Fibroblast of the conjunctiva (primary cell): ENCODE measurements around the gene PCDHGA10.
"Not testable (repeated sequence)": the region's sequence is repeated elsewhere in the genome, so short reads cannot be mapped to it uniquely, and the experiment has no call there.

Experiments used
- DNase-seq: peaks from one replicate; pipeline ENCODE4 v3.0.0-alpha.2; 2010; ENCODE audit warnings: low read depth

The PCDHGA10 gene

GRCh38 chr5:141420855-141421488, 8.2 kb downstream of the PCDHGA10 start, which contains the start of gene PCDHGA11:
TSS of gene PCDHGA11 (plus strand) at chr5:141421051. CDS start at chr5:141421228, 177 bp downstream.
- DNase-seq = peak; percentile 53

DNA sequence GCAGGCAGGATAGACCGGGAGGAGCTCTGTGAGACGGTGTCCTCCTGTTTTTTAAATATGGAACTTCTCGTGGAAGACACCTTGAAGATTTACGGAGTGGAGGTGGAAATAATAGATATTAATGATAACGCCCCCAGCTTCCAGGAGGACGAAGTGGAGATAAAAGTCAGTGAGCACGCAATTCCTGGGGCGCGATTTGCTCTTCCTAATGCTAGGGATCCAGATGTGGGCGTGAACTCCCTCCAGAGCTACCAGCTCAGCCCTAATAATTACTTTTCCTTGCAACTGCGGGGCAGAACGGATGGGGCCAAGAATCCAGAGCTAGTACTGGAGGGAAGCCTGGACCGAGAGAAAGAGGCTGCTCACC, 8.7 kb downstream of the PCDHGA10 start:
- DNase-seq = no peak

DNA sequence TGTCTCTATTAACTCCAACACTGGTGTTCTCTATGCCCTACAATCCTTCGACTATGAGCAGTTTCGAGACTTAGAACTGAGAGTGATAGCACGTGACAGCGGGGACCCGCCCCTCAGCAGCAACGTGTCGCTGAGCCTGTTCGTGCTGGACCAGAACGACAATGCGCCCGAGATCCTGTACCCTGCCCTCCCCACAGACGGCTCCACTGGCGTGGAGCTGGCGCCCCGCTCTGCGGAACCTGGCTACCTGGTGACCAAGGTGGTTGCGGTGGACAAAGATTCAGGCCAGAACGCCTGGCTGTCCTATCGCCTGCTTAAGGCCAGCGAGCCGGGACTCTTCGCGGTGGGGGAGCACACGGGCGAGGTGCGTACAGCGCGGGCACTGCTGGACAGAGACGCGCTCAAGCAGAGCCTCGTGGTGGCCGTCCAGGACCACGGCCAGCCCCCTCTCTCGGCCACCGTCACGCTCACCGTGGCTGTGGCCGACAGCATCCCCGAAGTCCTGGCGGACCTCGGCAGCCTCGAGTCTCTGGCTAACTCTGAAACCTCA, 10.0 kb downstream of the PCDHGA10 start:
- no peak for DNase-seq

DNA sequence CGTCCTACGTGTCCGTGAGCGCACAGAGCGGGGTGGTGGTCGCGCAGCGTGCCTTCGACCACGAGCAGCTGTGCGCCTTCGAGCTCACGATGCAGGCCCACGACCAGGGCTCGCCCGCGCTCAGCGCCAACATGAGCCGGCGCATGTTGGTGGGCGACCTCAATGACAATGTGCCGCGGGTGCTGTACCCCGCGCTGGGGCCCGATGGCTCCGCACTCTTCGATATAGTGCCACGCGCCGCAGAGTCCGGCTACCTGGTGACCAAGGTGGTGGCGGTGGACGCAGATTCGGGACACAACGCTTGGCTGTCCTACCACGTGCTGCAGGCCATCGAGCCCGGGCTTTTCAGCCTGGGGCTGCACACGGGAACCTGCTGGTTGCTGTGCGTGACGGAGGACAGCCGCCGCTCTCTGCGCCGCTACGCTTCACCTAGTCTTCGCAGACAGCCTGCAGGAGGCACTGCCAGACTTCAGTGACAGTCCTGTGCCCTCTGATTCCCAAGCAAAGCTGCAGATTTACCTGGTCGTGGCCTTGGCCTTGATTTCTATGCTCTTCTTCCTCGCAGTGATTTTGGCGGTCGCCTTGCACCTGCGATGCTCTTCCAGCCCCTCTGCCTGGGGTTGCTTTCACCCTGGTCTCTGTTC, 15.1 kb downstream of the PCDHGA10 start:
- no peak for DNase-seq

GRCh38 chr5:141430332-141431113, 17.7 kb downstream of the PCDHGA10 start, which contains the start of gene PCDHGA12:
TSS of gene PCDHGA12 (plus strand) at chr5:141430507. CDS start at chr5:141430760, 253 bp downstream.
- peak; percentile 82 for DNase-seq

DNA sequence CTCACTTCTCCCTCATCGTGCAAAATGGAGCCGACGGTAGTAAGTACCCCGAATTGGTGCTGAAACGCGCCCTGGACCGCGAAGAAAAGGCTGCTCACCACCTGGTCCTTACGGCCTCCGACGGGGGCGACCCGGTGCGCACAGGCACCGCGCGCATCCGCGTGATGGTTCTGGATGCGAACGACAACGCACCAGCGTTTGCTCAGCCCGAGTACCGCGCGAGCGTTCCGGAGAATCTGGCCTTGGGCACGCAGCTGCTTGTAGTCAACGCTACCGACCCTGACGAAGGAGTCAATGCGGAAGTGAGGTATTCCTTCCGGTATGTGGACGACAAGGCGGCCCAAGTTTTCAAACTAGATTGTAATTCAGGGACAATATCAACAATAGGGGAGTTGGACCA, 18.5 kb downstream of the PCDHGA10 start:
- DNase-seq = no peak

DNA sequence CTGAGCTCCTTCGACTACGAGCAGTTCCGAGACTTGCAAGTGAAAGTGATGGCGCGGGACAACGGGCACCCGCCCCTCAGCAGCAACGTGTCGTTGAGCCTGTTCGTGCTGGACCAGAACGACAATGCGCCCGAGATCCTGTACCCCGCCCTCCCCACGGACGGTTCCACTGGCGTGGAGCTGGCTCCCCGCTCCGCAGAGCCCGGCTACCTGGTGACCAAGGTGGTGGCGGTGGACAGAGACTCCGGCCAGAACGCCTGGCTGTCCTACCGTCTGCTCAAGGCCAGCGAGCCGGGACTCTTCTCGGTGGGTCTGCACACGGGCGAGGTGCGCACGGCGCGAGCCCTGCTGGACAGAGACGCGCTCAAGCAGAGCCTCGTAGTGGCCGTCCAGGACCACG, 19.5 kb downstream of the PCDHGA10 start:
- not testable (repeated sequence) for DNase-seq

DNA sequence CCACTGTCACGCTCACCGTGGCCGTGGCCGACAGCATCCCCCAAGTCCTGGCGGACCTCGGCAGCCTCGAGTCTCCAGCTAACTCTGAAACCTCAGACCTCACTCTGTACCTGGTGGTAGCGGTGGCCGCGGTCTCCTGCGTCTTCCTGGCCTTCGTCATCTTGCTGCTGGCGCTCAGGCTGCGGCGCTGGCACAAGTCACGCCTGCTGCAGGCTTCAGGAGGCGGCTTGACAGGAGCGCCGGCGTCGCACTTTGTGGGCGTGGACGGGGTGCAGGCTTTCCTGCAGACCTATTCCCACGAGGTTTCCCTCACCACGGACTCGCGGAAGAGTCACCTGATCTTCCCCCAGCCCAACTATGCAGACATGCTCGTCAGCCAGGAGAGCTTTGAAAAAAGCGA, 19.9 kb downstream of the PCDHGA10 start:
- not testable (repeated sequence) for DNase-seq

GRCh38 chr5:141434006-141434405, 21.2 kb downstream of the PCDHGA10 start:
- no peak for DNase-seq

- DNase-seq = no peak
These were observed 24.4 kb downstream of the PCDHGA10 start for GRCh38 chr5:141437221-141437620.

DNA sequence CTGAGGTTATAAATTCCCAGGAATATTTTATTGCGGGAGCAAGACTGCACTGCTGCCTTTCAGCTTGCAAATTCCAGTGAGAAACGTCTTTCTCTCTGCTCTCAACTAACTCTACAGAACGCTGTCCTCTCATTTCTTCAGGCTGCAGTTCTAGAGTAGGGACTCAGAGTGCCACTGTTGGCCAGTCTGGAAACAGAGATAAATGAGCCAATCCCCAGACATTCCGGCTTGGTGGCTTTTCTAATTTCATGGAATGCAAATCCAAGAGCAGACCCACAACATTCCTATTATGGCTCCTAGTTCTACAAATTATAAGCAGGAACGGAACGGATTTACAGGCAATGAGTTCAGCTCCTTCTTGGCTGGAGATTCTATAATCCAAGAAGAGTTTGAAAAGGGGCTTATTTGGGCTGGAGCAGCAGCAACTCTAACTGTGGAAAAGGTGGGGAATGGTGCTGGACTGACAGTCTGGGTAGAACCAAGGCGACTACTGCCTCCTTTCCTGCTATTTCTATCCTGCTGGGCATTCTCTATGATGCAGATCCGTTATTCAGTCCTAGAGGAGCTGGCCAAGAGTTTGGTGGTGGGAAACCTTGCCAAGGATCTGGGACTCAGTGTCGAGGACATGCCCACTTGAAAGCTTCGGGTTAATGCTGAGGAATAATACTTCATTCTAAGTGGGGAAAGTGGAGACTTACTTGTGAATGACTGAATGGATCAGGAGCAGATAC, 26.8 kb downstream of the PCDHGA10 start:
- no peak for DNase-seq

GRCh38 chr5:141440341-141440740, 27.6 kb downstream of the PCDHGA10 start:
- DNase-seq = no peak

DNA sequence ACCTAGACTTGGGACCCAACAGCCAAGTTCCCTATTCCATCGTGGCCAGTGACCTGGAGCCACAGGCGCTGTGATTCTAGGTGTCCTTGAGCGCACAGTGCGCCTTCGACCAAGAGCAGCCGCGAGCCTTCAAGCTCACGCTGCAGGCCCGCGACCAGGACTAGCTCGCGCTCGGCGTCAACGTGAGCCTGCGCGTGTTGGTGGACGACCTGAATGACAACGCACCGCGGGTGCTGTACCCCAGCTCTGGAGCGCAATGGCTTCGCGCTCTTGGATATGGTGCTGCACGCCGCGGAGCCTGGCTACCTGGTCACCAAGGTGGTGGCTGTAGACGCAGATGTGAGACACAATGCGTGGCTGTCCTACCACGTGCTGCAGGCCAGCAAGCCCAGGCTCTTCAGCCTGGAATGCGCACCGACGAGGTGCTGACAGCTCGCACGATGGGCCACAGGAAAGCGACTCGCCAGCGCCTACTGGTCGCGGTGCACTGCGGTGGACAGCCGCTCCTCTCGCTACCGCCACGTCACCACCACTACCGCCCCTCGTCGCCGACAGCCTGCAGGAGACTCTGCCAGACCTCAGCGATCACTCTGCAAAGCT, 28.9 kb downstream of the PCDHGA10 start:
- DNase-seq = no peak

DNA sequence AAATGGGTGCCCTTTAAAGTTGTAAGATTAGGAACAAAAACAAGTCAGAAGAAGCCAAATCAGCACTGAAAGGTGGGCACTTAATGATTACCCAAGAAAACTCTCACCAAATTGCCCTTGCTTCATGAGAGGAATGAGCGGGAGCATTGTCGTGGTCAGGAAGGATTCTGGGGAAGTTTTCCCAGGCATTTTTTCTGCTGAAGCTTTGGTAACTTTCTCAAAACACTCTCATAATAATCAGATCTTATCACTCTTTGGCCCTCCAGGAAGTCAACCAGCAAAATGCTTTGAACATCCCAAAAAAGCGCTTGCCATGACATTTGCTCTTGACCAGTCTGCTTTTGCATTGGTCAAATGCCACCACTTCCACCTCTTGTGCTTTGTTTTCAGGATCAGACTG, 52.6 kb downstream of the PCDHGA10 start:
- DNase-seq = no peak
